Measurements from ENCODE around the gene APBB1. TPM values are rescaled to one million over a fixed set of nuclear protein-coding genes. Genes with fewer than 3 reads are reported as not detected.
"Not testable (repeated sequence)": the region's sequence is repeated elsewhere in the genome, so short reads cannot be mapped to it uniquely, and the experiment has no call there.

Gene APBB1
- total RNA-seq, 1 experiment from 2014 or later = 19.4 TPM

DNA sequence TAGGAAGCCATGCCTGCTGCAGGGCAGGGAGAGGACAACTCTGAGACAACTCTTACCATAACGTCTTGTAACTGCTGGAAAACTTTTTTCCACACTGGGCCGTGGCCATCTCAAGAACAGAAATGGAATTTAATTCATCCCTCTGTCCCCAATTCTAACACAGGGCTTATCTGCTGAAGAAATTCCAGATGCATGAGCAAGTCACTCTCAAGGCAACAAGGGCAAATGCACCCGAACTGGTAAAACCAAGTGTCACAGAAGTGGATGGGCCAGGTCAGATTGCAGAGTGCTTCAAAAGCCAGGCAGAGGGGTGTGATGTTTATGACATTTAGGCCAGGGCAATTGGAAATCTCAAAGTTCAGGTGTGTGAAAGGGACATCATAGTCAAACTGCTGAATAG, 21.3 kb downstream of the APBB1 start:
- no peak for DNase-seq (ENCODE audit: low read depth)
- in situ Hi-C loops (cut with HindIII; ENCODE audit: low pct_unique_long_range_greater_than_20kb, low sequenced_read_pairs) = no loop called here

DNA sequence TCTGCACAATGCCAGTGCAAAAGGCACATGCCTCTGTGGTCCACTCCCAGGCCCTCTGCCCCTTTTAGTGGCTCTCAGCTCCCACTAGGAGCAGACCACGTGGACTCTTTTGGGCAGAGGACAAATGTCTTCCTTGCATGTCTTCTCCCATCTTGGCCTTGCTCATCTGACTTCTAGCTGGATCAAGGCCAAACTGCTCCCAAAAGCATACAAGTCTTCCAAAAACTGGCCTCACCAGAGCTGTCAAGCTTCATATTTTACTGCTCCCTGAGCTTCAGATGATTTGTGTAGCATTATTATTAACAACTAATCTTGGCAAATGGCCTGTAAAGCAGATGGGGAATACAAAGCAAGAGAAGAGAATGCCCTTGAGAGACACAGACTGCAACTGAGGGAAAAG, 21.7 kb downstream of the APBB1 start:
- in situ Hi-C loops (cut with HindIII; ENCODE audit: low pct_unique_long_range_greater_than_20kb, low sequenced_read_pairs) = no loop called here
- DNase-seq (ENCODE audit: low read depth) = no peak

DNA sequence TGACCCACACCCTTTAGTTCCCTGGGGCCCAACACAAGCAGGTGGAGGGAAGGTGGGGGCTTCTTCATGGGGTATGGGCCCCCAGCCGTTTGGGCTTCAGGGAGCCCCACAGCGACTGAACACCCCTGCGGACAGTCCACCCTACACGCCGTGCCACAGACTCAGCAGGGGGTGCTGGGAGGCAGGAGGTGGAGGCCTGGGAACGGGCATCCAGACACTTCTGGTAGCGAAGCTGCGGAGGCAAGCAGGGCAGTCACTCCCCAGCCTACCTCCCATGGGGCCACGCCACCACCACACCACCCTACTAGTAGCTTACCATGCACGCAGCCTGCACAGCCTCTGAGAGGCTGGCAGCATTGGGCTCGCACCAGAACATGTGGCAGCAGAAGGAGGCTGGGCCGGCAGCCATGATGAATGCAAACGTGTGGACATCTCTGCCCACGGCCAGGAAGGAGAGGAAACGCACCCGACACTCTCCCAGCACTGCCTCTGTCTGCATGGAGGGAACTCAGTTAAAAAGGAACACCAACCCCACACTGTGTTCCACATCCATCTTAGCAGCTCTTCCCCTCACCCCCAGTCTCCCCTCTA, 23.3 kb downstream of the APBB1 start:
- no peak for DNase-seq (ENCODE audit: low read depth)
- in situ Hi-C loops (cut with HindIII; ENCODE audit: low pct_unique_long_range_greater_than_20kb, low sequenced_read_pairs) = no loop called here

DNA sequence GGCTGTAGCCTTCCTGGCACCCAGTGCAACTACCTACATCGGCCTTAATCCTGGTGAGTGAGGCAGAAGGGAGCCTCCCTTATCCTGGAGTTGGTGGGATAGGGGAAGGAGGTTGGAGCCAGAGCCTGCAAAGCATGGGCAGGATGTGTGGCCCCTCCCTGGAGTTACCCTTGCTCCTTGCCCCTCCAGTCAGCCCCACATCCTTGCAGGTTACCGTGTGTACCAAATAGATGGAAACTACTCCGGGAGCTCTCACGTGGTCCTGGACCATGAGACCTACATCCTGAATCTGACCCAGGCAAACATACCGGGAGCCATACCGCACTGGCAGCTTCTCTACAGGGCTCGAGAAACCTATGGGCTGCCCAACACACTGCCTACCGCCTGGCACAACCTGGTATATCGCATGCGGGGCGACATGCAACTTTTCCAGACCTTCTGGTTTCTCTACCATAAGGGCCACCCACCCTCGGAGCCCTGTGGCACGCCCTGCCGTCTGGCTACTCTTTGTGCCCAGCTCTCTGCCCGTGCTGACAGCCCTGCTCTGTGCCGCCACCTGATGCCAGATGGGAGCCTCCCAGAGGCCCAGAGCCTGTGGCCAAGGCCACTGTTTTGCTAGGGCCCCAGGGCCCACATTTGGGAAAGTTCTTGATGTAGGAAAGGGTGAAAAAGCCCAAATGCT, 24.8 kb downstream of the APBB1 start:
- DNase-seq (ENCODE audit: low read depth) = no peak
- in situ Hi-C loops (cut with HindIII; ENCODE audit: low pct_unique_long_range_greater_than_20kb, low sequenced_read_pairs) = no loop called here

GRCh38 chr11:6392251-6392650, 26.6 kb downstream of the APBB1 start:
- DNase-seq (ENCODE audit: low read depth); in situ Hi-C loops (cut with HindIII; ENCODE audit: low pct_unique_long_range_greater_than_20kb, low sequenced_read_pairs): not testable (repeated sequence)

- no peak for DNase-seq (ENCODE audit: low read depth)
- in situ Hi-C loops (cut with HindIII; ENCODE audit: low pct_unique_long_range_greater_than_20kb, low sequenced_read_pairs) = no loop called here
Observed at GRCh38 chr11:6391537-6392134, 27.3 kb downstream of the APBB1 start.

DNA sequence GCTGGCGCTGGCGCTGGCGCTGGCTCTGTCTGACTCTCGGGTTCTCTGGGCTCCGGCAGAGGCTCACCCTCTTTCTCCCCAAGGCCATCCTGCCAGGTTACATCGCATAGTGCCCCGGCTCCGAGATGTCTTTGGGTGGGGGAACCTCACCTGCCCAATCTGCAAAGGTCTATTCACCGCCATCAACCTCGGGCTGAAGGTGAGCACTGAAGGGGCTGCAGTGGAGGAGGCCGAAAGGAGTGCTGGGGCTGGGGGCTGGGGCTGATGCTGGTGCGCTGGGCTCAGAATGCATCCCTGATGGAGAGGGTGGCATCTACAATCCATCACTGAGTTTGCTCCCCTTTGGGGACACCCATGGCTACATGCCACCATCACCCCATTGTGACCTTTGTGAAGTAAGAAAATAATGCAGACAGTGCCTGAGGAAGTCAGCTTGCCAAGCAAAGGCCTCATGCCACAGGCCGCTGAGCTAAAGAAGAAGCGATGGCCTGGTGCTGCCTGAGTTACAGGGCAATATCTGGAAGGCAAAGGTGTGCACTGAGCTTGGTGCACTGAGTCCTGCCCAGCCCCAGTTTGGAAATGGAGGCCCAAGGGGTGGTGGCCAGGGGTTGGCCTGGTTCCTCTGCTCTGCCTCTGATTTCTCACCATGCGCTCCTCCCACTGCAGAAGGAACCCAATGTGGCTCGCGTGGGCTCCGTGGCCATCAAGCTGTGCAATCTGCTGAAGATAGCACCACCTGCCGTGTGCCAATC, 28.0 kb downstream of the APBB1 start:
- no peak for DNase-seq (ENCODE audit: low read depth)
- in situ Hi-C loops (cut with HindIII; ENCODE audit: low pct_unique_long_range_greater_than_20kb, low sequenced_read_pairs) = no loop called here

GRCh38 chr11:6389905-6390717, 28.8 kb downstream of the APBB1 start, which contains the start of gene SMPD1:
TSS of gene SMPD1 (plus strand) at chr11:6390474. CDS start at chr11:6390599, 125 bp downstream.
- DNase-seq (ENCODE audit: low read depth) = peak; percentile 97
- in situ Hi-C loops (cut with HindIII; ENCODE audit: low pct_unique_long_range_greater_than_20kb, low sequenced_read_pairs) = no loop called here

DNA sequence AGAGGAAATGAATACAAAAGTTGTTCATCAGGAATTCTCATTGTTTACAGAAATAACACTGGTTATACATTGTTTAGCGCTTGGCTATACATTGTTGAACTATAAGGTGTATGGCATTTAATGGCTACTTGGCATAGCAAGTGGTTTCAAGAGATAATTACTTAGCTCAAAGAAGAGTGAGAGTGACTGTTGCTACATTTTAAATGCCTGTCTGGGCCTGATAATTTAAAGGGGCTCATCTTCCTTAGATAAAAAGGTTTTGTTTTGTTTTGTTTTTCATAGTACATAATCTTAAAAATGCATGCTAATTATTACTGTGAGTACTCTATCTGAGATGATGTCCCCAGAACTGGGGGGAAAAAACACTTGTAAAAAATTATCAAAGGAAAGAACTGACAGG, 30.1 kb downstream of the APBB1 start:
- DNase-seq (ENCODE audit: low read depth) = no peak
- in situ Hi-C loops (cut with HindIII; ENCODE audit: low pct_unique_long_range_greater_than_20kb, low sequenced_read_pairs) = no loop called here

DNA sequence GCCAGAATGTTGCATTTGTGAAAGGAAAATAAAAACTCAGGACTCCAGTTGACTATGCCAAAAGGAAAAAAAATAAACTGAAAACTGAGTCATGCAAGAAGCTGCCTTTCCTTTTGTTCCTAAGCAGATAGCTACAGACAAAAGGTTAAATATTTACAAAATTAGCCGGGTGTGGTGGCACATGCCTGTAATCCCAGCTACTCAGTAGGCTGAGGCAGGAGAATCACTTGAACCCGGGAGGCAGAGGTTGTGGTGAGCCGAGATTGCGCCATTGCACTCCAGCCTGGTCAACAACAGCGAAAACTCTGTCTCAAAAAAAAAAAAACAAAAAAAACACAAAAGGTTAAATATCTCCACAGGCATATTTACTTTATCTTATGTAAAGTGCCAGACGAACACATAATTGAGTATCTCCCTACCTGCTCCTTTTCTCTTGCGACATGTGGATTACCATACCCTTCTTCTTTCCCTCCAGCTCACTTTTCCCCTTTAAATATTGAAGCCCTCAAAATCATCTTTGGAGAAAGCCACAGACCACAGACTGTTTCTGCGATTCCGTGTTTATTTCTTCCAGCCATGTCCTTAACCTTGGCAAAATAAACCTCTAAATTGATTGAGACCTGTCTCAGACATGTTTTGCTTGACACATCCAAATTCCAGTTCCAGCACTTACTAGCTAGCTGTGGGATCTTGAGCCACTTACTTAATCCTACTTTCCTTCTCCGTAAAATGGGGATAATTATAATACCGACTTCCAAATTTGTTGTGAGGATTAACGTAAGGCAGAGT, 30.9 kb downstream of the APBB1 start:
- in situ Hi-C loops (cut with HindIII; ENCODE audit: low pct_unique_long_range_greater_than_20kb, low sequenced_read_pairs) = no loop called here
- DNase-seq (ENCODE audit: low read depth) = peak; percentile 89

GRCh38 chr11:6385046-6385777, 33.7 kb downstream of the APBB1 start:
- no peak for DNase-seq (ENCODE audit: low read depth)
- in situ Hi-C loops (cut with HindIII; ENCODE audit: low pct_unique_long_range_greater_than_20kb, low sequenced_read_pairs) = no loop called here

- in situ Hi-C loops (cut with HindIII; ENCODE audit: low pct_unique_long_range_greater_than_20kb, low sequenced_read_pairs) = no loop called here
Observed at GRCh38 chr11:6378640-6378989, 40.3 kb downstream of the APBB1 start.

DNA sequence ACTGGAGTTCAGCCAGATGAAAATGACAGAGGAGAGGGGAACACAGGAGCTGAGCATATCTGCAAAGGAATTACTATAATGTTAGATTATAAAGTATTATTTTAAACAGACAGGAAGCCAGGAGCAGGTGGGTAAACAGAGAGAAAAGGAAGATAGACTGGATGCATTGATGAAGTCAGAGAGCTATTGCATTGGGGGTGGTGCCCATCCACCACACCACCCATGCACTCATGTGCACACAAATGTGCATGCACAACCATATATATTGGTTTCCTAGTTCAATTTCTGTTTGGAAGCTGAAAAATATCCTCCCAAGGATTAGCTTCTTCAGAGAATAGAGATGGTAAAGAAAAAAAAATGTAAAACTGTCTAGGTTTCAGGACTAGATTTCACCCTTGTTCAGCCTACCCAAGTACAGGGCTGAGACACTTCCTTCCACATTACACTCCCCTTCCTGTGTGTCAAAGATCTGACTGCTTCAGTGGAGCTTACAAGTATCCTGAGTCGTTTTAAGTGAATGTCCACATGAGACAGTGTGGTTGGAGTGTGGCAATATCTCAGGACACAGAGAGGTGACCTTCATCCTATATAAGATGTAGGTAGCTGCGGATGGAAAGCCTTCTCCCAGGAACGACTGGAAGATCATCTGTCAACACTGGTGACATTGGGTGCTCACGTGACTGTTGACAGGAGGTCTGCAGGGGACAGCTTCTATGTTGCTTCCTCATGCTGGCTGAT, 40.8 kb downstream of the APBB1 start:
- no peak for DNase-seq (ENCODE audit: low read depth)
- in situ Hi-C loops (cut with HindIII; ENCODE audit: low pct_unique_long_range_greater_than_20kb, low sequenced_read_pairs) = no loop called here

More at GRCh38 chr11:6378640-6378989, 40.3 kb downstream of the APBB1 start:
- no peak for DNase-seq (ENCODE audit: low read depth)

DNA sequence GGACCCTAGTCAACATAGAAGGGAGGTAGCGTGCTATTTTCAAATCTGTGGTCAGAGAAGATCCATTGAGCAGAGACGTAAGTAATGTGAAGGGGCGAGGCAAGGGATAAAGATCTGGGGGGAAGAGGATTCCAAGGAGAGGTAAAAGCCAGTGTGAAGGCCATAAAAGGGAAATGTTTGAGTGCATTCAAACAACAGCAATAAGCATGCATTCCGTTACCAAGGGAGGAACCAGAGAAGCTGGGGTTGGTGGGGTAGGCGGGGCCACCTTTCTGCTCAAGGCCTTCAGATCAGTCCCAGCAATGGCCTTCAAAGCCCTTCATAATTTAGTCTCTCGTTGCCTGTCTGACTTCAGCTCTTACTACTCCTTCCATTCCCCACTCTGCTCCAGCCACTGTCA, 47.1 kb downstream of the APBB1 start:
- no peak for DNase-seq (ENCODE audit: low read depth)
- in situ Hi-C loops (cut with HindIII; ENCODE audit: low pct_unique_long_range_greater_than_20kb, low sequenced_read_pairs) = no loop called here

- in situ Hi-C loops (cut with HindIII; ENCODE audit: low pct_unique_long_range_greater_than_20kb, low sequenced_read_pairs) = no loop called here
- DNase-seq (ENCODE audit: low read depth) = no peak
Observed at GRCh38 chr11:6365659-6366058, 53.2 kb downstream of the APBB1 start.

DNA sequence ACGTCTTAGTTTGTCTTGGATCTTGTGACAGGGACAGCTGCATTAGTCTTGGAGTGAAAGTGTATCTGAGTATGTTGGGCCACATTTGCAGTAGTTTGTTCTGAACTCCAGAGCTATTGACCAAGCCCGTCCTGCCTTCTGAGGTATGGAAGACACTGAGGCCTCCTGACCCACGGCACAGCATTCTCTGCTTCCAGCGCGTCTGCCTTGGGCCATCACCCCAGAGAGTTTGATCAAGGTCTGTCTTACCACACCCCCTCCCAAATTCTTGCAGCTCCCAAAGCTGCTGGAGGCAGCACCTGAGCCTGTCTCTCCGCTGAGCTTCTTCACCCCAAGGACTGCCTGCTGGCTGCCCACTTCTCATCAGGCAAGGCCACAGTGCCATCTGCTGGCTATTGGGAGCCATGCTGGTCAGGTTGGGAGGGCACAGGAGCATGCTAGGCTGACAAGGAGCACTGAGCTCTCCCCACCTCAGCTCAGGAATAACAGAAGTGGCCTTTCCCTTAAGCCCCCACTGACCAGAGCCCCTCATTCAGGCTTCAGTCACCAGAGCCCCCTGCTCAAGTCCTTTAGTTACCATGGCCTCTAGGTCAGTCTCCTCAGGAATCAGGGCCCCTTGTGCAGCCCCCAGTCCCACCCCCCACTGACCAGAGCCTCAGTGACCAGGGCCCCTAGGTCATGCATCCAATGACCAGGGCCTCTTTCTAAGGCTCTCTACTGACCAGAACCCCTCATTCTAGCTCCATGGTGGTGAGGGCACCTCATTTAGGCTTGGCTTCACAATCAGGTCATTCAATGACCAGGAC, 55.8 kb downstream of the APBB1 start:
- DNase-seq (ENCODE audit: low read depth) = peak; percentile 56
- in situ Hi-C loops (cut with HindIII; ENCODE audit: low pct_unique_long_range_greater_than_20kb, low sequenced_read_pairs) = no loop called here

Data from Caki2 (cell line).